ENCODE measurements around the gene CA6.
"Not testable (repeated sequence)": the region's sequence is repeated elsewhere in the genome, so short reads cannot be mapped to it uniquely, and the experiment has no call there.

Gene CA6

DNA sequence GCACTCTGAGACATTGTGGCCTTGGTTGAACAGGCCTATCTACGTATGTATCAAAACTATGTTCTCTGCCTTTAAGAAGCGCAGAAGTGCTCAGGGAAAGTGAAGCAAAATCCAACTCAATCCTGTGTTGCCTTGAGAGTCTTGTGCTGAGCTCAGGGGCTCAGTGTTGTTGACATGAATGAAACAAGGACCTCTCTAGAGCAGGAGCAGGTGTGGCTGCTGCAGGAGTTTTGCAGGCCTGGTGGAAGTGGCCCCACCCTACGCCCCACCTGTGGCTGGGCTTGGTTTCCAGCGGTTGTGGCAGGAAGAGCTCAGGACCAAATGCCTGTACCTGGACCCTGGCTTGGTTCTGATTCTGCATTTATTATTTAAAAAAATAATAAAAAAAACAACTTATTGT lies 20.9 kb downstream of the CA6 start:
- H3K4me3 Mint-ChIP-seq = peak overlapping the region; percentile 76
- H3K27me3 Mint-ChIP-seq = no peaks in the 10 kb centered on the region
- H3K27ac Mint-ChIP-seq = peak overlapping the region; percentile 93
- H3K9me3 Mint-ChIP-seq = peaks cover 4% of the 10 kb centered on the region
- peaks cover 67% of the 10 kb centered on the region for H3K4me1 Mint-ChIP-seq
- H3K36me3 Mint-ChIP-seq = peaks cover 81% of the 10 kb centered on the region
- DNase-seq = peak; percentile 54
- CTCF ChIA-PET = interaction anchor here (1.6 to 9.8 kb wide), 3 partner anchors 20 to 48 kb away, joined by 3 to 82 read pairs (median 29); no protein-coding TSS in a partner anchor

DNA sequence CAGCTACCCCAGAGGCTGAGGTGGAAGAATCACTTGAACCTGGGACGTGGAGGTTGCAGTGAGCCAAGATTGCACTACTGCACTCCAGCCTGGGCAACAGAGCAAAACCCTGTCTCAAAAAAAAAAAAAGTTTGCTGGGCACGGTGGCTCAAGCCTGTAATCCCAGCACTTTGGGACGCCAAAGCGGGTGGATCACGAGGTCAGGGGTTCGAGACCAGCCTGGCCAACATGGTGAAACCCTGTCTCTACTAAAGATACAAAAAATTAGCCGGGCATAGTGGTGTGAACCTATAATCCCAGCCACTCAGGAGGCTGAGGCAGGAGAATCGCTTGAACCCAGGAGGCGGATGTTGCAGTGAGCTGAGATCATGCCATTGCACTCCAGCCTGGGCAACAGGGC lies 23.2 kb downstream of the CA6 start:
- Mint-ChIP-seq H3K4me3 (peak overlapping the region; percentile 99), H3K36me3 (peaks cover 60% of the 10 kb centered on the region), H3K27ac (peak overlapping the region; percentile 96), H3K4me1 (peaks cover 64% of the 10 kb centered on the region)
- CTCF ChIA-PET = interaction anchor here (5.5 to 9.8 kb wide), 2 partner anchors 18 to 51 kb away, joined by 29 to 82 read pairs; no protein-coding TSS in a partner anchor
- not testable (repeated sequence) for H3K27me3 Mint-ChIP-seq, H3K9me3 Mint-ChIP-seq
- DNase-seq = peak; percentile 53

DNA sequence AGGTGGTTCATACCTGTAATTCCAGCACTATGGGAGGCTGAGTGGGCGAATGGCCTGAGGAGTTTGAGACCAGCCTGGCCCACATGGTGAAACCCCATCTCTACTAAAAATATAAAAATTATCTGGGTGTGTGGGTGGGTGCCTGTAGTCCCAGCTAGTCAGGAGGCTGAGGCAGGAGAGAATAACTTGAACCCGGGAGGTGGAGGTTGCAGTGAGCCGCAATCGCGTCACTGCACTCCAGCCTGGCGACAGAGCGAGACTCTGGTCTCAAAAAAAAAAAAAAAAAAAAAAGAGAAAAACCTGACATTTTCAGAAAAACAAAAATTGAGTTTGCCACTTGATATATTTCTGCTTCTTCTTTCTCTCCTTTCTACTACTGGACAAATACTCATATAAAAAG lies 24.3 kb downstream of the CA6 start:
- Mint-ChIP-seq H3K4me3 (peak overlapping the region; percentile 99), H3K27ac (peak overlapping the region; percentile 96), H3K27me3 (no peaks in the 10 kb centered on the region), H3K36me3 (peaks cover 51% of the 10 kb centered on the region), H3K9me3 (no peaks in the 10 kb centered on the region), H3K4me1 (peaks cover 57% of the 10 kb centered on the region)
- CTCF ChIA-PET = interaction anchor here (0.7 to 9.8 kb wide), 5 partner anchors 8 to 52 kb away, joined by 3 to 82 read pairs (median 3); no protein-coding TSS in a partner anchor
- peak; percentile 63 for DNase-seq

DNA sequence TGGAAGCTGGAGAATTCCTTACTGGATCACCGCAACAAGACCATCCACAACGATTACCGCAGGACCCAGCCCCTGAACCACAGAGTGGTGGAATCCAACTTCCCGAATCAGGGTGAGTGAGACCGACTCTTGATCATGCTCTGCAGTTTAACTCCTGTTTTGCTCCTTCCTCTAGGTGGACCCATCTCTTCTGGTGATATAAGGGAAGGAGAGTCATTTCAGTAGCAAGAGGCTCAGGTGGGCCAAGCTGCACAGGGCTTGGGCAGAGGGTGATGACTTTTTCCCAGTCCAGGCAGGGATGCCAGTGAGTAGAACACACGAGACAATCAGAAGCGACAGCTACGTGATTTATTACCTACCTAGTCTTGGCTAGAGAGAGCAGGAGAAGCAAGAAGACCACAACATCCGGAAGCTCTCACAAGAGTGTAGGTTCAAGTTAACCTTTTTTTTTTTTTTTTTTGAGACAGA lies 25.2 kb downstream of the CA6 start:
- CTCF ChIA-PET = interaction anchor here (0.7 to 9.8 kb wide), 5 partner anchors 16 to 53 kb away, joined by 3 to 82 read pairs (median 11); no protein-coding TSS in a partner anchor

DNA sequence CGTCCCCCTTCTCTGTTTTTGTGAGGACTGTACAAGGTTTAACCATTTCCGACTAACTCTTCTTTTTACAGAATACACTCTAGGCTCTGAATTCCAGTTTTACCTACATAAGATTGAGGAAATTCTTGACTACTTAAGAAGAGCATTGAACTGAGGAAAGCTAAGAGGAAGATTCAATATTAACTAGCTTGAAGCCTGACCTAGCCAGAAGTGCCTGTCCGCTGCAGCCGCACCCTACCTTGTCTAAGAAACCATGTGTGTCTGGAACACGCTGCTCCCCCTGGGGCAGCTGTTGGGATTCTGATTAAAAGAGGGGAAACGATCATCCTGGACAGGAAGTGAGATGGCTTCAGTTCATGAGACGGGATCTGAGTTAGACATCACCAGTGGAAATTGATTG lies 28.9 kb downstream of the CA6 start:
- Mint-ChIP-seq H3K9me3 (no peaks in the 10 kb centered on the region), H3K36me3 (peaks cover 9% of the 10 kb centered on the region), H3K27me3 (peaks cover 7% of the 10 kb centered on the region), H3K4me1 (peaks cover 32% of the 10 kb centered on the region), H3K27ac (no peak overlapping the region), H3K4me3 (no peak overlapping the region)
- no peak for DNase-seq
- CTCF ChIA-PET = interaction anchor here (0.5 to 9.8 kb wide), 3 partner anchors 12 to 56 kb away, joined by 3 to 82 read pairs (median 11); no protein-coding TSS in a partner anchor

More for the DNA sequence above, 25.2 kb downstream of the CA6 start:
- Mint-ChIP-seq H3K4me1 (peaks cover 47% of the 10 kb centered on the region), H3K4me3 (peak overlapping the region; percentile 99), H3K36me3 (peaks cover 42% of the 10 kb centered on the region), H3K27me3 (no peaks in the 10 kb centered on the region), H3K27ac (peak overlapping the region; percentile 96), H3K9me3 (no peaks in the 10 kb centered on the region)
- DNase-seq = peak; percentile 75

DNA sequence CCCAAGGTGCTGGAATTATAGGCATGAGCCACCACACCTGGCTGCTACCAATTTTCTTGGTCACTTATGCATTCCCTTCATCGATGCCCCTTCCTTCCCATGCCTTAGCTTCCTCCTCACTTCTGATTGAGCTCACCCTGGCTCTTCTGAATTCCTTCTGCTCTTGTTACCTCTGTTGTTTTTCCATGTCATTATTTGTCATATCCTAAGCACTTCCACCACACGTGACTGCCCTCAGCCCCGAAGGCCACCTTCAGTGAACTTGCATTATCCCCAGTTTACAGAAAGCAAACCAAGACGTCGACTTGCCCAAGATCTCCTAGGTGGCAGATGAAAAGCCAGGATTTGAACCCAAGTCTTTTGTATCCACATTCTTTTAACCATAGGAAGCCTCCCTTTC lies 30.7 kb downstream of the CA6 start:
- H3K4me3 Mint-ChIP-seq = no peak overlapping the region
- H3K27ac Mint-ChIP-seq = no peak overlapping the region
- H3K9me3 Mint-ChIP-seq = no peaks in the 10 kb centered on the region
- CTCF ChIA-PET = interaction anchor here (2.0 kb wide), 1 partner anchor 11 kb away, joined by 5 read pairs; no protein-coding TSS in a partner anchor
- no peak for DNase-seq
- H3K4me1 Mint-ChIP-seq = peaks cover 30% of the 10 kb centered on the region
- peaks cover 2% of the 10 kb centered on the region for H3K36me3 Mint-ChIP-seq
- peaks cover 13% of the 10 kb centered on the region for H3K27me3 Mint-ChIP-seq

DNA sequence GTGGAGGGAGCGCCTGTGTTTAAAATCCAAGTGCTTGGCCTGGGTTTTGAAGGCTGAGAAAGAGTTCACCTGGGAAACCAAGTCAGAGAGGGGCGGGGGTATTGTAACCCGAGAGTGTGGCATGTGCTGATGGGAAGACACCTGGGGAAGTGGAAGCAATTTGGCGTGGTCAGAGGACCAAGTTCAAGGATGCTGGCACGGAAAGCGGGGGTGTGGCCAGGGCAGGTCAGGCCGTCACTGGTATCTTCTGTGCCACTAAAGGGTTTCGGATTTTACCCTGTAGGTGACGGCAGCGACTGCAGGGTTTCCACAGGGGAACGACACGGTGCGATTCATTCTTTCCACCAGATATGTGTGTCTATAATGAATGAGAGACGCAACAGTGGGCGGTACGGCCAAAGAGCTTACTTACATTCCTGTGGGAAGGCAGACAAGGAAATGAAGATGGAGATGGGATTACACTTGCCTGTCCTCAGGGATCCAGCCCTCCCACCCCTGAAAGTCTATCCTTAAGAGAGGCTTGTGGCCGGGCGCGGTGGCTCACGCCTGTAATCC lies 31.3 kb downstream of the CA6 start:
- no peak overlapping the region for H3K4me3 Mint-ChIP-seq
- H3K4me1 Mint-ChIP-seq = peaks cover 26% of the 10 kb centered on the region
- no peaks in the 10 kb centered on the region for H3K9me3 Mint-ChIP-seq
- H3K27me3 Mint-ChIP-seq = peaks cover 17% of the 10 kb centered on the region
- CTCF ChIA-PET = interaction anchor here (2.0 kb wide), 1 partner anchor 11 kb away, joined by 5 read pairs; no protein-coding TSS in a partner anchor
- H3K27ac Mint-ChIP-seq = no peak overlapping the region
- DNase-seq = no peak
- peaks cover 4% of the 10 kb centered on the region for H3K36me3 Mint-ChIP-seq

DNA sequence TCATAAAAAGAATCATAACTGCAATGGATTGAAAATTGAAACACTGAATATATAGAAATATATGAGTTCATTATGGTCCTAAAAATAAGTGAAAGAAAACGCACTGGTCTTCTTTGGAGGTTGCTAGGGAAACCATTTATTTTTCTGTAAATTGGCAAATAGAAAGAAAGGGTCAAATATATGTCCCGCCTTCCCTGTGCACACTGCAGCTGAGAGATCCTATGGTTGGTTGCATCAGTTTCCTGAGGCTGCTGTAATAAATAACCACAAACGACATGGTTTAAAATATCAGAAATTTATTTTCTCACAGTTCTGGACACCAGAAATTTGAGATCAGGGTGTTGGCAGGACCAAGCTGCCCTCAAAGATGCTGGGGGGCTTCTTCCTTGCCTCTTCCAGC lies 35.0 kb downstream of the CA6 start:
- no peak overlapping the region for H3K27ac Mint-ChIP-seq
- H3K9me3 Mint-ChIP-seq = no peaks in the 10 kb centered on the region
- H3K27me3 Mint-ChIP-seq = peaks cover 17% of the 10 kb centered on the region
- no peak for DNase-seq
- H3K4me3 Mint-ChIP-seq = no peak overlapping the region
- CTCF ChIA-PET = no interaction called here
- H3K36me3 Mint-ChIP-seq = peaks cover 3% of the 10 kb centered on the region
- peaks cover 39% of the 10 kb centered on the region for H3K4me1 Mint-ChIP-seq

DNA sequence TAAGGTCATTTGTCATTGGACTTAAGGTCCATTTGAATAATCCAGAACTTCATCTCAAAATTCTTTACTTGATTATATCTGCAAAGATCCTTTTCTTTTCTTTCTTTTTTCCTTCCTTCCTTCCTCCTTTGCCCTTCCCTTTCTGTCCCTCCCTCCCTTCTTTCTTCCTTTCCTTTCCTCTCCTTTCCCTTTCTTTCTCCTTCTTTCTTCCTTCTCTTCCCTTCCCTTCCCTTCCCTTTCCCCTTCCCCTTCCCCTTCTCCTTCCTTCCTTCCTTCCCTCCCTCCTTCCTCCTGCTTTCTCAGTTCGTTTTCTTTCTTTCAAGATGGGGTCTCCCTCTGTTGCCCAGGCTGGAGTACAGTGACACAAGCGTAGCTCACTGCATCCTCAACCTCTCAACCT lies 35.5 kb downstream of the CA6 start:
- DNase-seq = no peak
- no peaks in the 10 kb centered on the region for H3K9me3 Mint-ChIP-seq
- H3K4me3 Mint-ChIP-seq = no peak overlapping the region
- CTCF ChIA-PET = no interaction called here
- H3K27ac Mint-ChIP-seq = no peak overlapping the region
- H3K27me3 Mint-ChIP-seq = peaks cover 17% of the 10 kb centered on the region
- peaks cover 3% of the 10 kb centered on the region for H3K36me3 Mint-ChIP-seq
- peaks cover 44% of the 10 kb centered on the region for H3K4me1 Mint-ChIP-seq

DNA sequence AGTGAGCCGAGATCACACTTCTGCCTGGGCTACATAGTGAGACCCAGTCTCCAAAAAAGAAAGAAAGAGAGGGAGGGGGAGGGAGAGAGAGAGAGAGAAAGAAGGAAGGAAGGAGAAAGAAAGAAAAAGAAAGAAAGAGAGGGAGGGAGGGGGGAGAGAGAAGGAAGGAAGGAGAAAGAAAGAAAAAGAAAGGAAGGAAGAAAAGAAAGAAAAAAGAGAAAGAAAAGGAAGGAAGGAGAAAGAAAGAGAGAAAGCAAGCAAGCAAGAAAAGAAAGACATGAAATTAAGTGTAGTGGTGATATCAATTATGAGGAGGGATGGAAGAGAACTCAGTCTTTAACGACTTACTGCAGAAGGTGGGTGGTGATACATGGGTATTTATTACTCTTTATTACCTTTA lies 38.5 kb downstream of the CA6 start:
- peak overlapping the region; percentile 78 for H3K27ac Mint-ChIP-seq
- H3K4me3 Mint-ChIP-seq = no peak overlapping the region
- no peak for DNase-seq
- peaks cover 3% of the 10 kb centered on the region for H3K36me3 Mint-ChIP-seq
- peaks cover 9% of the 10 kb centered on the region for H3K27me3 Mint-ChIP-seq
- H3K9me3 Mint-ChIP-seq = no peaks in the 10 kb centered on the region
- H3K4me1 Mint-ChIP-seq = peaks cover 68% of the 10 kb centered on the region
- CTCF ChIA-PET = interaction anchor here (1.0 to 11.3 kb wide), 3 partner anchors 14 to 65 kb away, joined by 4 to 208 read pairs (median 82); no protein-coding TSS in a partner anchor

DNA sequence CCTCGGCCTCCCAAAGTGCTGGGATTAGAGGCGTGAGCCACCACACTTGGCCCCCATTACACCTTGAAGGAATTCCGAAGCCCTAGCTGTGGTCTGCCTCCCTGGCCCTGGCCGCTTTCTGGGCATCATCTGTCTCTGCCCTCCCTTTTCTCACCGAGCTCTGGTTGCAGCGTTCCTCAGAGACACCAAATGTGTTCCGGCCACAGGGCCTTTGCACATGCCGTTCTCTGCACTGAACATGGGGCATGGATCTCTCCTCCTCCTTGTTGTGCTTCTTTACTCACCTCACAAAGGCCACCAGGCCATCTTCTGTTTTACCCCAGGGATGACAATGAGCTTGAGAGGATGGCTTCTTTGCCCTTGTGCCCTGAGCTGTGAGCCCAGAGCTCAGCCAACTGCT lies 39.3 kb downstream of the CA6 start:
- Mint-ChIP-seq H3K27ac (peak overlapping the region; percentile 51), H3K4me1 (peaks cover 76% of the 10 kb centered on the region), H3K9me3 (no peaks in the 10 kb centered on the region), H3K27me3 (peaks cover 9% of the 10 kb centered on the region), H3K36me3 (peaks cover 3% of the 10 kb centered on the region), H3K4me3 (no peak overlapping the region)
- CTCF ChIA-PET = interaction anchor here (3.9 to 11.3 kb wide), 4 partner anchors 15 to 66 kb away, joined by 38 to 208 read pairs (median 80); no protein-coding TSS in a partner anchor
- DNase-seq = no peak

DNA sequence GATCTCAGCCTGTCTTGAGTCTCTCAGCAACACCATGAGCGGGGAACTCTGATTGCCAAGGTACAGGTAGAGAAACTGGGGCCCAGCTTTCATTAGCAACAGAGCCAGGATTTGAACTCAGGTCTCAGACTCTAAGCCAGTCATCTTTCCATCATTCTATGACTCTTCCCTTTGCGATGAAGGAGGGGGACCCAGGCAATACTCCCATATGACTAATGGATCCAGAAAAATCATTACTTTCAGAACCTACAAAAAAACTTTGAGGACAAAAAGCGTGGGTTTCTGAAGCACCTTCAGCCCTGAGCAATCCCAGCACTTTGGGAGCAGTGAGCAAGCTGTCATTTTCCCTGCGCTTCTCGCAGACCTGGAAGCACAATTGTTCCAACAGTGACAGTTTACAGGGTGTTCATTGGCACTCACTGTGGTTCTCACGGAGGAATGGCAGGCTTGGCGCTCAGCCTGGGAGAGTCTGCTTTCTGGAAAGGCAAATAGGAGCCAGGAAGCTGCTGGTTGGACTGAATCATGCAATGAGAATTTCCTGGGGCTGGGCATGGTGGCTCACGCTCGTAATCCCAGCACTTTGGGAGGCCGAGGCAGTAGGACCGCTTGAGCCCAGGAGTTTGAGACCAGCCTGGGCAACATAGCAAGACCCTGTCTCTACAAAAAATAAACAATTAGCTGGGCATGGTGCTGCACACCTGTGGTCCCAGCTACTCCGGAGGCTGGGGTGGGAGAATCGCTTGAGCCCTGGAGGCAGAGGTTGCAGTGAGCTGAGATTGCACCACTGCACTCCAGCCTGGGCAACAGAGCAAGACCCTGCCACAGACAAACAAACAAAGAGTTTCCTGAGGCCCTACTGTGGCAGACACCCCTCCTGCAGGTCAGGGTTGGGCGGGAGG lies 40.5 kb downstream of the CA6 start:
- no peak for DNase-seq
- CTCF ChIA-PET = interaction anchor here (1.4 to 11.3 kb wide), 9 partner anchors 16 to 129 kb away, joined by 3 to 208 read pairs (median 19); no protein-coding TSS in a partner anchor
- Mint-ChIP-seq H3K27me3 (peaks cover 5% of the 10 kb centered on the region), H3K36me3 (peaks cover 3% of the 10 kb centered on the region), H3K4me1 (peaks cover 75% of the 10 kb centered on the region), H3K9me3 (no peaks in the 10 kb centered on the region), H3K27ac (peak overlapping the region; percentile 95), H3K4me3 (peak overlapping the region; percentile 63)

DNA sequence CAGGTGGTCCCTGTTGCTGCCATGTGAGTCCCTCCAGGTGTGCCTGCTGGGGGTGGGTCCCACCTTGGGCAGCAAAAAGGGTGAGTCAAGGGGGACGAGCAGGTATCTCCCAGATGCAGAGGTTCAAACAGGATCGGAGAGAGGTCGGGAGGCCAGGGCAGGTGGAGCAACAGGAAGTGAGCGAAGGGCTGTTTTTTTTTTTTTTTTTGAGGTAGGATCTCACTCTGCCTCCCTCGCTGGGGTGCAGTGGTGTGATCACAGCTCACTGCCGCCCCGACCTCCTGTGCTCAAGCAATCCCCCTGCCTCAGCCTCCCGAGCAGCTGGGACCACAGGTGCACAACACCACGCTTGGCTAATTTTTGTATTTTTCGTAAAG lies 41.1 kb downstream of the CA6 start:
- no peaks in the 10 kb centered on the region for H3K27me3 Mint-ChIP-seq
- DNase-seq = peak; percentile 65
- H3K4me1 Mint-ChIP-seq = peaks cover 78% of the 10 kb centered on the region
- H3K27ac Mint-ChIP-seq = peak overlapping the region; percentile 95
- peaks cover 1% of the 10 kb centered on the region for H3K36me3 Mint-ChIP-seq
- H3K9me3 Mint-ChIP-seq = no peaks in the 10 kb centered on the region
- CTCF ChIA-PET = interaction anchor here (1.3 to 11.3 kb wide), 14 partner anchors 10 to 129 kb away, joined by 3 to 208 read pairs (median 11); partner anchors contain the start of gene CA6
- peak overlapping the region; percentile 63 for H3K4me3 Mint-ChIP-seq
